Neural progenitor cell (in vitro differentiated cells): ENCODE measurements around the gene GALNT18. TPM values are rescaled to one million over a fixed set of nuclear protein-coding genes. Genes with fewer than 3 reads are reported as not detected.

Experiments used
- DNase-seq: peaks from one replicate; pipeline ENCODE4 v3.0.0-alpha.2; 2016; ENCODE audit warnings: low spot score
- H2AFZ ChIP-seq: fragments of 200-600 bp; sonication (generic); replicated peaks from 2 replicates; pipeline ENCODE4 v1.6.1; 2016; ENCODE audit warnings: antibody characterized with exemption
- H3F3A ChIP-seq: fragments of 200-600 bp; sonication (generic); 2 replicates; pipeline ENCODE4 v1.6.1; 2016; ENCODE audit warnings: antibody characterized with exemption, low read depth
- H3K27ac ChIP-seq: fragments of 200-600 bp; sonication (generic); 2 replicates; pipeline ENCODE4 v1.5.1; 2016; ENCODE audit warnings: mild to moderate bottlenecking
- H3K27me3 ChIP-seq: fragments of 200-600 bp; sonication (generic); 2 replicates; pipeline ENCODE4 v1.6.1; 2016; ENCODE audit warnings: mild to moderate bottlenecking, moderate library complexity
- H3K36me3 ChIP-seq: fragments of 200-600 bp; sonication (generic); 2 replicates; pipeline ENCODE4 v1.5.1; 2016
- H3K4me1 ChIP-seq: fragments of 200-600 bp; sonication (generic); 2 replicates; pipeline ENCODE4 v1.6.1; 2016; ENCODE audit warnings: mixed run types
- H3K4me2 ChIP-seq: fragments of 200-600 bp; sonication (generic); 2 replicates; pipeline ENCODE4 v1.6.1; 2016
- H3K4me3 ChIP-seq: fragments of 200-600 bp; sonication (generic); 2 replicates; pipeline ENCODE4 v1.5.1; 2016
- H3K79me2 ChIP-seq: fragments of 200-600 bp; sonication (generic); 2 replicates; pipeline ENCODE4 v1.6.1; 2016; ENCODE audit warnings: low read depth
- H3K9ac ChIP-seq: fragments of 200-600 bp; sonication (generic); 2 replicates; pipeline ENCODE4 v1.6.1; 2016
- H3K9me3 ChIP-seq: fragments of 200-600 bp; sonication (generic); 2 replicates; pipeline ENCODE4 v1.5.1; 2016; ENCODE audit warnings: low read depth
- H4K20me1 ChIP-seq: fragments of 200-600 bp; sonication (generic); 2 replicates; pipeline ENCODE4 v1.6.1; 2016; ENCODE audit warnings: low read depth
- H3K27ac Mint-ChIP-seq: 3 replicates; pipeline ENCODE4 v1.8.0; 2021; ENCODE audit warnings: mixed read lengths
- H3K27me3 Mint-ChIP-seq: 2 replicates; pipeline ENCODE4 v1.8.0; 2022; ENCODE audit warnings: low read depth, mild to moderate bottlenecking, inconsistent platforms, moderate library complexity, mixed read lengths; ENCODE audit not compliant: insufficient read depth
- H3K36me3 Mint-ChIP-seq: 3 replicates; pipeline ENCODE4 v1.8.0; 2021; ENCODE audit warnings: mixed read lengths
- H3K4me1 Mint-ChIP-seq: 3 replicates; pipeline ENCODE4 v1.8.0; 2021; ENCODE audit warnings: mixed read lengths
- H3K4me3 Mint-ChIP-seq: 3 replicates; pipeline ENCODE4 v1.8.0; 2021; ENCODE audit warnings: mild to moderate bottlenecking, moderate library complexity, mixed read lengths
- H3K9me3 Mint-ChIP-seq: 3 replicates; pipeline ENCODE4 v1.8.0; 2020; ENCODE audit warnings: mixed read lengths
- EZH2 ChIP-seq: fragments of 200-600 bp; sonication (generic); IDR thresholded peaks from 2 replicates; pipeline ENCODE4 v1.6.1; 2017; ENCODE audit warnings: antibody characterized with exemption, mild to moderate bottlenecking, moderate library complexity
- EZH2phosphoT487 ChIP-seq: fragments of 200-600 bp; sonication (generic); IDR thresholded peaks from 2 replicates; pipeline ENCODE4 v1.6.1; 2017; ENCODE audit warnings: antibody characterized with exemption
- total RNA-seq: library from RNA; depleted of rRNA; stranded (reverse); fragments of >200 nt; gene quantifications from 2 replicates; pipeline ENCODE4 v1.2.3, GENCODE V29; 2015; ENCODE audit warnings: low replicate concordance
- TF ChIP-seq, protein P1 (sequence below): fragments of 200-600 bp; sonication (generic); IDR thresholded peaks from 2 replicates; pipeline ENCODE4 v1.5.1; 2017; ENCODE audit warnings: antibody characterized with exemption, mild to moderate bottlenecking

Gene GALNT18
- total RNA-seq, 1 donor from 2014 or later = 2.4 TPM

DNA sequence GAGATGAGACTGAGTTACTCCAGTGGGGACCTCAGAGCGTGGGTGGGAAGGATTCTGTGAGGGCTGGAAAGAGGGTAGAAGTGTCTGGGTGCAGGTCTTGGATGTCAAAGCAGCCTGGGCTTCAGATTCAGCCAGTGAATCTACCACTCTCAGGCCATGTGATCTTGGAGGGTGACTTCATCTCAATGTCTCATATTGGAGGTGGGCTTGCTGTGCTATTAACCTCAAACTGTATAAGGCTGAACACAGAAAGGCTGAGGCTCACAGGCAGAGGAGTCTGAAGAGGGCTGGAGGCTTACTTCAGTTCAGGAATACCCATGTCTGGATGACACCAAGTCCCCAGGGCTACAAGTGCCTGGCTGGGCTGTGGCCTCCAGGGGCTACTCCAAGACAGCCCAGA, 332.1 kb downstream of the GALNT18 start:
- Histone ChIP-seq H3F3A (no peaks in the 10 kb centered on the region), H3K4me3 (no peak overlapping the region), H3K27me3 (no peaks in the 10 kb centered on the region), H3K9ac (no peak overlapping the region), H3K4me2 (no peak overlapping the region), H3K27ac (no peak overlapping the region), H2AFZ (no peak overlapping the region), H3K79me2 (no peaks in the 10 kb centered on the region), H3K4me1 (peaks cover 7% of the 10 kb centered on the region), H3K9me3 (no peaks in the 10 kb centered on the region), H3K36me3 (no peaks in the 10 kb centered on the region), H4K20me1 (no peaks in the 10 kb centered on the region)
- Mint-ChIP-seq H3K4me1 (peaks cover 5% of the 10 kb centered on the region), H3K27ac (no peak overlapping the region), H3K4me3 (no peak overlapping the region), H3K27me3 (peaks cover 12% of the 10 kb centered on the region), H3K9me3 (no peaks in the 10 kb centered on the region), H3K36me3 (no peaks in the 10 kb centered on the region)
- no peak for DNase-seq
- TF ChIP-seq EZH2 (no peak), EZH2phosphoT487 (no peak)
- TF ChIP-seq, protein P1, sequence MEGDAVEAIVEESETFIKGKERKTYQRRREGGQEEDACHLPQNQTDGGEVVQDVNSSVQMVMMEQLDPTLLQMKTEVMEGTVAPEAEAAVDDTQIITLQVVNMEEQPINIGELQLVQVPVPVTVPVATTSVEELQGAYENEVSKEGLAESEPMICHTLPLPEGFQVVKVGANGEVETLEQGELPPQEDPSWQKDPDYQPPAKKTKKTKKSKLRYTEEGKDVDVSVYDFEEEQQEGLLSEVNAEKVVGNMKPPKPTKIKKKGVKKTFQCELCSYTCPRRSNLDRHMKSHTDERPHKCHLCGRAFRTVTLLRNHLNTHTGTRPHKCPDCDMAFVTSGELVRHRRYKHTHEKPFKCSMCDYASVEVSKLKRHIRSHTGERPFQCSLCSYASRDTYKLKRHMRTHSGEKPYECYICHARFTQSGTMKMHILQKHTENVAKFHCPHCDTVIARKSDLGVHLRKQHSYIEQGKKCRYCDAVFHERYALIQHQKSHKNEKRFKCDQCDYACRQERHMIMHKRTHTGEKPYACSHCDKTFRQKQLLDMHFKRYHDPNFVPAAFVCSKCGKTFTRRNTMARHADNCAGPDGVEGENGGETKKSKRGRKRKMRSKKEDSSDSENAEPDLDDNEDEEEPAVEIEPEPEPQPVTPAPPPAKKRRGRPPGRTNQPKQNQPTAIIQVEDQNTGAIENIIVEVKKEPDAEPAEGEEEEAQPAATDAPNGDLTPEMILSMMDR = no peak

DNA sequence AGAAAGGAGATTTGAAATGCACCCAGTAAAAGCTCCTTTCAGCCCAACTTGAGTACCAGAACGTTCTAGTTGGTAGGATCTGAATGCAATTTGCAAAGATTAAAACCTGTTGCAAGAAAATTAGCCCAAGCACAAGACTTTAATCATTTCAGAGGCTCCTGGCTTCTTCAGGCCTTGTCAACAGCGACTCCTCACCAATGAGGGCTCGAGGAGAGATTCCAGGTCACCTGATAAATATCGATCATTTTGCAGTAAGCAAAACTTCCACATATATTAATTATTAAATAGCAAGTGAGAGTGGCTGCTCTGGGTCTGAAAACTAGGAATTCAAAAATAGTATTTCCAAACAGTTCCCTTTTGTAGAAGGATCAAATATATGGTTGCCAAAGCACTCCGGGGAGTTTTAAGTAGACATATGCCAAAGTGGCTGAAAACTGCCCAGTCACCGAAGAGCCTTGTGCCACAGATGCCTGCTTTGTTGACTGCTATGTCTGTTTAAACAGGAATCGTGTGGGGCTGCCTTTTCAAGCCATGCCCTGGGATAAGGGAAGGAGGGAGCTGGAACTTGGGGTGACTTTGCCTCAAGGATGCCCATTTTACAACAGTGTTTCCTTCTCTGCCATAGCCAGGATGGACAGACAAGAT, 332.7 kb downstream of the GALNT18 start:
- TF ChIP-seq, protein P1 = no peak
- TF ChIP-seq EZH2 (no peak), EZH2phosphoT487 (no peak)
- H3K27ac ChIP-seq = no peak overlapping the region
- H3K27me3 Mint-ChIP-seq = peaks cover 12% of the 10 kb centered on the region
- H3K36me3 ChIP-seq = no peaks in the 10 kb centered on the region
- no peaks in the 10 kb centered on the region for H3K79me2 ChIP-seq
- no peaks in the 10 kb centered on the region for H3K27me3 ChIP-seq
- H3K4me1 Mint-ChIP-seq = peaks cover 5% of the 10 kb centered on the region
- H3K4me2 ChIP-seq = no peak overlapping the region
- H3K9me3 Mint-ChIP-seq = no peaks in the 10 kb centered on the region
- no peaks in the 10 kb centered on the region for H3K36me3 Mint-ChIP-seq
- no peak overlapping the region for H3K27ac Mint-ChIP-seq
- peaks cover 3% of the 10 kb centered on the region for H3K4me1 ChIP-seq
- no peak overlapping the region for H2AFZ ChIP-seq
- no peaks in the 10 kb centered on the region for H4K20me1 ChIP-seq
- H3K9ac ChIP-seq = no peak overlapping the region
- no peak for DNase-seq
- no peak overlapping the region for H3K4me3 Mint-ChIP-seq
- H3K9me3 ChIP-seq = no peaks in the 10 kb centered on the region
- no peak overlapping the region for H3K4me3 ChIP-seq
- H3F3A ChIP-seq = no peaks in the 10 kb centered on the region

DNA sequence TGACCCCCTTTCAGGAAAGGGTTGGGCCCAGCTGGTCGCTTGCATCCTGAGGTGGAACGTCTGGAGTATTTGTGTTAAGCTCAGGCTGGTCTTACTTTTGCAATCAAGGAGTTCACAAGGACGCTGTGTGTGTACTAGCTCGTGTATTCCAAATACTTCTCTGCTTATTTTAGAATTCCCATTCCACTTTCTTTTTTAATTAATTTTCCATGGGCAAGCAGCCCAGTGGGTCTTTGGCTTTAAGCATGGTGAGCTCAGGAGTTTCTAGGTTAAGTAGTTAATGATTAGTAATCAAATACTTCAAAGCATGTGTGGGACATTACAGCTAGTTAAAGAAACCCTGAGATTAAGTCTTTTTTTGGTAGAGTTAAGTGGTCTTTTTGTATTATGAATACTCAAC, 337.3 kb downstream of the GALNT18 start:
- no peaks in the 10 kb centered on the region for H3K36me3 Mint-ChIP-seq
- Histone ChIP-seq H3K4me1 (peaks cover 5% of the 10 kb centered on the region), H3K9ac (no peak overlapping the region)

More for the DNA sequence above, 337.3 kb downstream of the GALNT18 start:
- no peak for TF ChIP-seq EZH2phosphoT487
- no peak for TF ChIP-seq EZH2
- TF ChIP-seq, protein P1 = no peak
- peaks cover 9% of the 10 kb centered on the region for H3K4me1 Mint-ChIP-seq
- H3K4me3 ChIP-seq = no peak overlapping the region
- no peak for DNase-seq
- no peaks in the 10 kb centered on the region for H3K27me3 ChIP-seq
- no peak overlapping the region for H3K4me3 Mint-ChIP-seq
- no peaks in the 10 kb centered on the region for H3K36me3 ChIP-seq
- no peaks in the 10 kb centered on the region for H3F3A ChIP-seq
- no peaks in the 10 kb centered on the region for H3K9me3 Mint-ChIP-seq
- H3K4me2 ChIP-seq = no peak overlapping the region
- H3K27ac Mint-ChIP-seq = no peak overlapping the region
- H3K27ac ChIP-seq = no peak overlapping the region
- H4K20me1 ChIP-seq = no peaks in the 10 kb centered on the region
- no peaks in the 10 kb centered on the region for H3K9me3 ChIP-seq
- H3K79me2 ChIP-seq = no peaks in the 10 kb centered on the region
- peaks cover 6% of the 10 kb centered on the region for H3K27me3 Mint-ChIP-seq
- no peak overlapping the region for H2AFZ ChIP-seq
